ENCODE results near the gene ZNF814. TPM values are rescaled to one million over a fixed set of nuclear protein-coding genes. Genes with fewer than 3 reads are reported as not detected.
A peak's percentile ranks its signal among the peaks of the same experiment; 100 is the strongest.
"Not testable (repeated sequence)": the region's sequence is repeated elsewhere in the genome, so short reads cannot be mapped to it uniquely, and the experiment has no call there.

ZNF814 gene
- total RNA-seq, 1 experiment from 2014 or later = 4.8 TPM

DNA sequence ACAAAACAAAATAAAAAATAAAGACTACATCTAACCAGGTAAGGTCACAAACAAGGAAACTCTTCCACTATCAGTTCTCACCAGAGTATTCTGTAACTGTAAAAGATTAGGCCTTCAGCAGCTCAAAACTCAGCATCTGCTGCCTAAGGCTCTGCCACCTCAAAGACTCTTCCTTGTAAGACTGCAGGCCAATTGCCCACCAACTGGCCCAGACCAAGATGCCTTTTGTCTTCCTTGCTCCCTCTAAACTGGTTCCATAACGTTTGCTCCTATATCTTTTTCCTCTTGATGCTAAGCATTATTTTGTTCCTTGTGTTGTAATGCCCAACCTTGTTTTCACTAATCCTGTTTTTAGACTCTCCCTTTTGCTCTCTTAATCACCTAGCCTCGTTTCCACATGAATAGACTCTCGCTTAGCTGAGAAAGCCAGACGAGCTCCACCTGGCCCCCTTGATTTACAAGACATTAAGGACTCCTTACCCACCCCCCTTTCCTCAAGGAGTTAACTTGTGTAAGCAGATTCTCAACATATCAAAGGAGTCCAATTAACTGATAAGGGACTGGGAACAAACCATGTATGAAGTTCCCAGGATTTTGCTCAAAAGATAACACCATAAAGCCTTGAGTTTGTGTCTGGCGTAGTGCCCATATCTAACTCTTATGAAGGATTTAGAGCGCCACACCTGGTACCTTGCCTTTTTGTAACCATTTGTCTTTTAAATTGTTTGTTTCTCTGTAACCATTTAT lies 1.5 kb downstream of the ZNF814 start:
- no peak for DNase-seq (ENCODE audit: low read depth, low spot score)
- ATAC-seq = no peak
- intact Hi-C loops (cut with micrococcal nuclease; ENCODE audit: unreplicated experiment) (no loop called here), in situ Hi-C loops (cut with HindIII; ENCODE audit: low pct_unique_long_range_greater_than_20kb, low sequenced_read_pairs) (no loop called here)
- no peak overlapping the region for H3K27ac ChIP-seq (ENCODE audit: low read length)
- TSS peak; percentile 39 for BruUV-seq (replicated peaks)
- ChIA-PET CTCF (no interaction called here), POLR2A (no interaction called here)
- H3K4me3 ChIP-seq (ENCODE audit: low read depth in 2 of 2, low read length in 2 of 2) = no peak overlapping the region
- no peaks in the 10 kb centered on the region; the same call in 1 of the 2 replicates for H3K9me3 ChIP-seq (ENCODE audit: control insufficient read depth, insufficient read depth, low read depth, low read length)
- H3K27me3 ChIP-seq (ENCODE audit: control insufficient read depth, insufficient read depth, low read length) = no peaks in the 10 kb centered on the region
- no peaks in the 10 kb centered on the region for H3K4me1 ChIP-seq (ENCODE audit: control insufficient read depth, insufficient read depth, low read length)
- no peaks in the 10 kb centered on the region for H3K36me3 ChIP-seq (ENCODE audit: control insufficient read depth, insufficient read depth, low read length)
- TF ChIP-seq SIN3A (IDR thresholded peaks at IDR 0.05; ENCODE audit: borderline replicate concordance, insufficient read depth, low read depth, low read length) = no peak
- no peak for TF ChIP-seq POLR2AphosphoS5 (IDR thresholded peaks at IDR 0.05; ENCODE audit: low read depth, low read length)
- TF ChIP-seq TCF7L2 (IDR thresholded peaks at IDR 0.05; ENCODE audit: low read depth, low read length) = no peak
- TF ChIP-seq, protein P1, sequence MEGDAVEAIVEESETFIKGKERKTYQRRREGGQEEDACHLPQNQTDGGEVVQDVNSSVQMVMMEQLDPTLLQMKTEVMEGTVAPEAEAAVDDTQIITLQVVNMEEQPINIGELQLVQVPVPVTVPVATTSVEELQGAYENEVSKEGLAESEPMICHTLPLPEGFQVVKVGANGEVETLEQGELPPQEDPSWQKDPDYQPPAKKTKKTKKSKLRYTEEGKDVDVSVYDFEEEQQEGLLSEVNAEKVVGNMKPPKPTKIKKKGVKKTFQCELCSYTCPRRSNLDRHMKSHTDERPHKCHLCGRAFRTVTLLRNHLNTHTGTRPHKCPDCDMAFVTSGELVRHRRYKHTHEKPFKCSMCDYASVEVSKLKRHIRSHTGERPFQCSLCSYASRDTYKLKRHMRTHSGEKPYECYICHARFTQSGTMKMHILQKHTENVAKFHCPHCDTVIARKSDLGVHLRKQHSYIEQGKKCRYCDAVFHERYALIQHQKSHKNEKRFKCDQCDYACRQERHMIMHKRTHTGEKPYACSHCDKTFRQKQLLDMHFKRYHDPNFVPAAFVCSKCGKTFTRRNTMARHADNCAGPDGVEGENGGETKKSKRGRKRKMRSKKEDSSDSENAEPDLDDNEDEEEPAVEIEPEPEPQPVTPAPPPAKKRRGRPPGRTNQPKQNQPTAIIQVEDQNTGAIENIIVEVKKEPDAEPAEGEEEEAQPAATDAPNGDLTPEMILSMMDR (IDR thresholded peaks at IDR 0.05) = no peak
- TF ChIP-seq, protein P2, sequence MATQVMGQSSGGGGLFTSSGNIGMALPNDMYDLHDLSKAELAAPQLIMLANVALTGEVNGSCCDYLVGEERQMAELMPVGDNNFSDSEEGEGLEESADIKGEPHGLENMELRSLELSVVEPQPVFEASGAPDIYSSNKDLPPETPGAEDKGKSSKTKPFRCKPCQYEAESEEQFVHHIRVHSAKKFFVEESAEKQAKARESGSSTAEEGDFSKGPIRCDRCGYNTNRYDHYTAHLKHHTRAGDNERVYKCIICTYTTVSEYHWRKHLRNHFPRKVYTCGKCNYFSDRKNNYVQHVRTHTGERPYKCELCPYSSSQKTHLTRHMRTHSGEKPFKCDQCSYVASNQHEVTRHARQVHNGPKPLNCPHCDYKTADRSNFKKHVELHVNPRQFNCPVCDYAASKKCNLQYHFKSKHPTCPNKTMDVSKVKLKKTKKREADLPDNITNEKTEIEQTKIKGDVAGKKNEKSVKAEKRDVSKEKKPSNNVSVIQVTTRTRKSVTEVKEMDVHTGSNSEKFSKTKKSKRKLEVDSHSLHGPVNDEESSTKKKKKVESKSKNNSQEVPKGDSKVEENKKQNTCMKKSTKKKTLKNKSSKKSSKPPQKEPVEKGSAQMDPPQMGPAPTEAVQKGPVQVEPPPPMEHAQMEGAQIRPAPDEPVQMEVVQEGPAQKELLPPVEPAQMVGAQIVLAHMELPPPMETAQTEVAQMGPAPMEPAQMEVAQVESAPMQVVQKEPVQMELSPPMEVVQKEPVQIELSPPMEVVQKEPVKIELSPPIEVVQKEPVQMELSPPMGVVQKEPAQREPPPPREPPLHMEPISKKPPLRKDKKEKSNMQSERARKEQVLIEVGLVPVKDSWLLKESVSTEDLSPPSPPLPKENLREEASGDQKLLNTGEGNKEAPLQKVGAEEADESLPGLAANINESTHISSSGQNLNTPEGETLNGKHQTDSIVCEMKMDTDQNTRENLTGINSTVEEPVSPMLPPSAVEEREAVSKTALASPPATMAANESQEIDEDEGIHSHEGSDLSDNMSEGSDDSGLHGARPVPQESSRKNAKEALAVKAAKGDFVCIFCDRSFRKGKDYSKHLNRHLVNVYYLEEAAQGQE (IDR thresholded peaks at IDR 0.05; ENCODE audit: insufficient read depth in 1 of 2, low read depth in 2 of 2, low read length in 1 of 2) = no peak

DNA sequence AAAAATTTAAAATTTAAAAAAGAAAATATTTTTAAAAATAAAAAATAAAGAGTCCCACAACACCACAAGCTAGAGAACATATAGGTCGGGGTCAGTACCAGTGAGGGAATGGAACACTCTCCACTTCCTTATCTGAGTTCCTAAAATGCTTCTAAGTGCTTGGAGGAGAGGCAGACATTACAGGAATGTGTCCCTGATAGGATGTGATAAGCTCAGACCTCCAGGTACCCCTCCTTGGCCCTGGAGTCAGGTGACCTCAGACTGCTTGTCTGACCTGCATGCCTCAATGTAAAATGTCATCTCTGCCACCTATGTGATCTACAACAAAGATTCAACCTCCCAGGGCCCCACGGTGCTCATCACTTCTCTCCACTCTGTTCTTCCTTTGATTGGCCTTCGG lies 2.8 kb downstream of the ZNF814 start:
- H3K36me3 ChIP-seq (ENCODE audit: control insufficient read depth, insufficient read depth, low read length) = no peaks in the 10 kb centered on the region
- in situ Hi-C loops (cut with HindIII; ENCODE audit: low pct_unique_long_range_greater_than_20kb, low sequenced_read_pairs) = no loop called here
- H3K9me3 ChIP-seq (ENCODE audit: control insufficient read depth, insufficient read depth, low read depth, low read length) = no peaks in the 10 kb centered on the region; the same call in 1 of the 2 replicates
- no peaks in the 10 kb centered on the region for H3K4me1 ChIP-seq (ENCODE audit: control insufficient read depth, insufficient read depth, low read length)
- H3K27ac ChIP-seq (ENCODE audit: low read length) = no peak overlapping the region
- no peaks in the 10 kb centered on the region for H3K27me3 ChIP-seq (ENCODE audit: control insufficient read depth, insufficient read depth, low read length)
- CTCF ChIA-PET = no interaction called here
- no peak for TF ChIP-seq POLR2AphosphoS5 (IDR thresholded peaks at IDR 0.05; ENCODE audit: low read depth, low read length)
- TF ChIP-seq, protein P1 (IDR thresholded peaks at IDR 0.05) = no peak
- TF ChIP-seq, protein P2 (IDR thresholded peaks at IDR 0.05; ENCODE audit: insufficient read depth in 1 of 2, low read depth in 2 of 2, low read length in 1 of 2) = no peak
- no peak for TF ChIP-seq SIN3A (IDR thresholded peaks at IDR 0.05; ENCODE audit: borderline replicate concordance, insufficient read depth, low read depth, low read length)
- no peak for TF ChIP-seq TCF7L2 (IDR thresholded peaks at IDR 0.05; ENCODE audit: low read depth, low read length)
- H3K4me3 ChIP-seq (ENCODE audit: low read depth in 2 of 2, low read length in 2 of 2) = no peak overlapping the region
- BruUV-seq (replicated peaks) = no TSS peak
- DNase-seq (ENCODE audit: low read depth, low spot score) (no peak), ATAC-seq (no peak)
- intact Hi-C loops (cut with micrococcal nuclease; ENCODE audit: unreplicated experiment) = no loop called here
- POLR2A ChIA-PET = no interaction called here

DNA sequence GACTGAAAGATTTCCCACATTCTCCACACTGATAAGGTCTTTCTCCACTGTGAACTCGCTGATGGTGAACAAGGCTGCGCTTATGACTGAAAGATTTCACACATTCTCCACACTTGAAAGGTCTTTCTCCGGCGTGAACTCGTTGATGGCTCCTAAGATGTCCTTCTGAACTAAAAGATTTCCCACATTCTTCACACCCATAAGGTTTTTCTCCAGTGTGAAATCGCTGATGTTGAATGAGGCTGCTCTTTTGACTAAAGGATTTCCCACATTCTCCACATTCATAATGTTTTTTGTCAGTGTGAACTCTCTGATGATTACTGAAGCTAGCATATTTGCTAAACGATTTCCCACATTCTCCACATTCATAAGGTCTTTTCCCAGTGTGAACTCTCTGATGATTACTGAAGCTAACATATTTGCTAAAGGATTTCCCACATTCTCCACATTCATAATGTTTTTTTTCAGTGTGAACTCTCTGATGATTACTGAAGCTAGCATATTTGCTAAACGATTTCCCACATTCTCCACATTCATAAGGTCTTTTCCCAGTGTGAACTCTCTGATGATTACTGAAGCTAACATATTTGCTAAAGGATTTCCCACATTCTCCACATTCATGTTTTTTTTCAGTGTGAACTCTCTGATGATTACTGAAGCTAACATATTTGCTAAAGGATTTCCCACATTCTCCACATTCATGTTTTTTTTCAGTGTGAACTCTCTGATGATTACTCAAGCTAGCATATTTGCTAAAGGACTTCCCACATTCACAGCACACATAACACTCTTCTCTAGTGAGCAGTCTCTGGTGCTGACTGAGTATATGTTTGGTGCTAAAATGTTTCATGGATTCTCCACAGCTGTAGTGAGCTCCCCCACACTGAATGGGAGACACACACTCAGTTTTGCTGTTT lies 14.7 kb downstream of the ZNF814 start:
- BruUV-seq (replicated peaks); DNase-seq (ENCODE audit: low read depth, low spot score); H3K27me3 ChIP-seq (ENCODE audit: control insufficient read depth, insufficient read depth, low read length); intact Hi-C loops (cut with micrococcal nuclease; ENCODE audit: unreplicated experiment); CTCF ChIA-PET; H3K4me3 ChIP-seq (ENCODE audit: low read depth in 2 of 2, low read length in 2 of 2); H3K27ac ChIP-seq (ENCODE audit: low read length); ATAC-seq; in situ Hi-C loops (cut with HindIII; ENCODE audit: low pct_unique_long_range_greater_than_20kb, low sequenced_read_pairs); POLR2A ChIA-PET; H3K36me3 ChIP-seq (ENCODE audit: control insufficient read depth, insufficient read depth, low read length); H3K4me1 ChIP-seq (ENCODE audit: control insufficient read depth, insufficient read depth, low read length): not testable (repeated sequence)
- peaks cover 38% of the 10 kb centered on the region for H3K9me3 ChIP-seq (ENCODE audit: control insufficient read depth, insufficient read depth, low read depth, low read length)
